HG03045 (cell line): ENCODE results near the gene SMAGP.
A peak's percentile ranks its signal among the peaks of the same experiment; 100 is the strongest.
"Not testable (repeated sequence)": the region's sequence is repeated elsewhere in the genome, so short reads cannot be mapped to it uniquely, and the experiment has no call there.

Source experiments
- ATAC-seq: cut with Tn5 transposase; IDR thresholded peaks from one replicate; pipeline ENCODE4 v1.9.1; 2021; ENCODE audit warnings: mild to moderate bottlenecking, moderate library complexity; ENCODE audit not compliant: unreplicated experiment

SMAGP gene

GRCh38 chr12:51227112-51227511, 43.1 kb downstream of the SMAGP start:
- not testable (repeated sequence) for ATAC-seq

- ATAC-seq = no peak
Observed at GRCh38 chr12:51225771-51226170, 44.4 kb downstream of the SMAGP start.

DNA sequence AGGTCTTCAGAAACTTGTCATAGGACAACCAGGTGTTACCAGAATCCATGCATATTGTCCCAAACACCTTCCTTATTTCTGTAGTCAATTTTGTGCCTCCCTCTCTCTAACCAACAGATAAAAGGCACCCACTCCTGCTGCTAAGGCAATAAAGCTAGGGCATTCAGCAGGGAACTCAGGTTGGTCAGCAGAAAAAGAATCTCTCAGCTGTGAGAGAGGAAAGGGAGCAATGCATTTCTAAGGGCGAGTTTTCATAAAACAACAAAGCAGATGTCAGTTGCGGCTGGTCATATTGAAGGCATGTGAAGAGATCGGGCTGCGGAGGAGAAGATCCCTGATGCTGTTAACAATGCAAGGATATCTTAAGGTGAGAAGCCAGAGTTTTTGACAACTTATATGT, 45.0 kb downstream of the SMAGP start:
- no peak for ATAC-seq

- ATAC-seq = no peak
Observed at GRCh38 chr12:51224625-51225024, 45.6 kb downstream of the SMAGP start.

- no peak for ATAC-seq
Observed at GRCh38 chr12:51222461-51222860, 47.8 kb downstream of the SMAGP start.

- ATAC-seq = not testable (repeated sequence)
Observed at GRCh38 chr12:51219857-51220256, 50.4 kb downstream of the SMAGP start.

- no peak for ATAC-seq
Observed at GRCh38 chr12:51219322-51219721, 50.9 kb downstream of the SMAGP start.

GRCh38 chr12:51218607-51219161, 51.5 kb downstream of the SMAGP start:
- ATAC-seq = no peak

- peak; percentile 76 for ATAC-seq
Observed at GRCh38 chr12:51217968-51218606, 52.1 kb downstream of the SMAGP start, which contains the start of gene POU6F1. POU6F1 (minus strand) TSS chr12:51218062; CDS start chr12:51206836, 11,226 bp downstream.

GRCh38 chr12:51217133-51217967, 52.9 kb downstream of the SMAGP start:
- peak; percentile 24 for ATAC-seq

DNA sequence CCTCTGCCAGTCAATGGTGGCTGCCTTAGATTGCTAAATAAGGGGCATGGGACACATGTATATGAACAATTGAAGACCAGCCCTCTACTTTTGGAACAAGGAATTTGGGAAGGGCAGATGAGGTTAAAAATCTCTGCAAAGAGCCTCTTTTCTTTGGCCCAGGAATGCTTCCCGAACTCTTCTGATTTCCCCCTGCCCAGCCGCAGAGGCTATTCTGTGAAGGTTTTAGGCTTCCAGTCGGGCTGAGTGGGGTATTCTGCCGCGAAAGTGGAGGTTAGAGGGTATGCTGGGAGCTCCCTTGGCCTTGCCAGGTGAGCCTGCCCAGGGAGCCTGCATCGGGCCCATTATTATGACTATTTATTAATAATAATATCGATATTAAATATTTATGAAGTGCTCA, 53.6 kb downstream of the SMAGP start:
- no peak for ATAC-seq

GRCh38 chr12:51214895-51215294, 55.3 kb downstream of the SMAGP start:
- ATAC-seq = no peak

DNA sequence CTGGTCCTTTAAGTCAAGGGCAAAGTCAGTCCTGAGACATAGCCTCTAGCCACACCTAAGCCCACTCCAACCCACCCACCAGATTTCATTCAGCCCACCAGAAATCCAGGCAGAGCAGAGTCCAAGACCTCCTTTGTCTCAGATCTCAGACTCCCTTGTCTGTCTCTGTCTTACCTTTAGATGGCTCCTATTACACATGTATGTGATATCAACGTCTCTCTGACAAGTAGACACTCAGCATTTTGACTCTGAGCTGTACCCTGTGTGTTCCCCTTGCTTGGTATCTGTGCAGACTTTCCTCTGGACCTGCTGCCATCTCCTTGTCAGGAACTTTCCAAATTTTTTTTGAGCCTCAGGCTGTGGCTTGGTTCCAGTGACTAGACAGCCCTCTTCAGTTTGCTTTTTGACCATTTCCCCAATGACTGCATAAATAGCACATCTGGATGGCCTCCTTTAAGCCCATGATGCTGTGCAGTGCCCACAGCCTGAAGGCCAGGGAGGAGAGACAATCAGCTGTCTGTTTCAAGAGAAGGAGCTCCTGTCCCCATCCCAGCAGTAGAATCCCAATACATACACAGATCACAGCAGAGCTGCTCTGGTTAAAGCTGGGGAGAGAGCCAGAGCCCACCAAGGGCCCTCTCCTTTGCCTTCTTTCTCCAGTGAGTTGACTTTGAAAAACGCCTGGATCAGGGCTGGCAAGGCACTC, 59.4 kb downstream of the SMAGP start:
- ATAC-seq = no peak

- no peak for ATAC-seq
Observed at GRCh38 chr12:51209259-51209658, 61.0 kb downstream of the SMAGP start.

- no peak for ATAC-seq
Observed at GRCh38 chr12:51208016-51208660, 62.1 kb downstream of the SMAGP start.

DNA sequence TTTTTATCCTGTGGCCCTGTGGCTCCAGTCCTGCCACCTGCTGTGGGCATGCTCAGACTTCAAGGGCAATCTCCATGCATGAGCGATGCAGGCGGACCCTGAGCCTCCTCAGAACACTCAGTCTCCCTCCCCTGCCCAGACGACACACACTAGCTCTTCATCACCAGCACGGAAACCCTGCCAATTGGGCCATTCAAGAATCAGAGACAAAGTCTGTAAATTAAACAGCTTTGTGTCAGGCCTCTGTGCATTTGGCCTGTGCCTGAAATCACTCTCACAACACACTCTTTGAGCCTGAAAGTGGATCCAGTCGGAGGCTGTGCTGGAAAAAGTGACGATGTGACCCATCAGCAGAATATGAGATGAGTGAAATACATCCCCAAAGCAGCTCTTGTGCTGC, 64.9 kb downstream of the SMAGP start:
- ATAC-seq = no peak

DNA sequence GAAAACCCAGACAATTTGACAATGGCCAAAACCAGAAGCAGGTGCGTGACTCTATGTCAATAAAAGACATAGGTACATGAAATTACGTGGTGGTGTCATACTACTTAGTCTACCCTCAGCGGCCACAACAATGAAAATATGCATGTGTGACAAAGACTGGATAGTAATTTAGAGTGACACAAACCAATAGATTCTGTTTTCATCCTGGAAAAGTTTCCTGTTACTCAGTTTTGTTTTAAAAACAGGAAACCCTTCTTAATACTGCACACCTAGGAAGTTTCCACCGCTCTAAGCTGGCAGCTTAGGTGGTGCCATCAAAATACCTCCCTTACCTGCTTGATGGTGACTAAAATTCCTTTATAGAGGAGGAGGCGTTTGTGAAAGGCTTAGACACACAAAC, 67.5 kb downstream of the SMAGP start:
- no peak for ATAC-seq

- no peak for ATAC-seq
Observed at GRCh38 chr12:51200806-51201205, 69.4 kb downstream of the SMAGP start.

- no peak for ATAC-seq
Observed at GRCh38 chr12:51200156-51200555, 70.1 kb downstream of the SMAGP start.

DNA sequence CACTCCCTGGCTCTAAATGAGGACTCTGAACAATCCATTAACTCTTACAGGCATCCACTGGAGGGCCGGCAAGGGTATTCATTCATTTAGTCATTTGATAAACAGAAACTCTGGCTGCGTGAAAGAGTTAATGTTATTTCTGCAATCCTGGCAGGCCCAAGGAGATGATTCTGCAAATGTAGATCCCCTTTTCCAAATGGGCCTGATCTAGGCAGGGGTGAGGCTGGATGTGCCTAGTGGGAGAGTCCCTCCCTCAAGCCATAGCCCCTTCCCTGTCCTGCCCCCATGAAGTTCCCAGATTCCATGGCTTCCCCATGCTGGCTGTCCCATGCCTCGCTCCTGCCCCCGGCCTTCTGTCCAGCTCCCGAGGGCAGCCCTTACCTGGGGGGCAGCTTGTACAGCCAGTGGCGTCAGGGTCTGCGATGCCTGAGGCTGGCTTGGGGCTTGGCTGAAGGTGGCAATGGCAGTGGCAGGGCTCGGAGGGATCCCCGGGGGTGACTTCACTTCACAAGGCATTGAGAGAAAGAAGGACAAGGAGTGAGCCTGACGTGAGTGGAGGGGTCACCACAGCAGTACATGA, 70.8 kb downstream of the SMAGP start:
- ATAC-seq = no peak
